ENCODE results near the gene PPM1M. TPM values are rescaled to one million over a fixed set of nuclear protein-coding genes. Genes with fewer than 3 reads are reported as not detected.
A peak's percentile ranks its signal among the peaks of the same experiment; 100 is the strongest.

The PPM1M gene
- polyA plus RNA-seq, 3 donors from 2014 or later, result 57.1 to 83.6 (median 66.8) TPM

- Mint-ChIP-seq H3K4me1 (peaks cover 39 to 43% of the 10 kb centered on the region in 2 donors), H3K36me3 (peaks cover 2 to 9% (median 6%) of the 10 kb centered on the region in 3 donors), H3K9me3 (no peaks in the 10 kb centered on the region), H3K27me3 (ENCODE audit: low read depth in 3 of 3) (peaks cover 0 to 5% (median 1%) of the 10 kb centered on the region in 3 donors), H3K4me3 (peak overlapping the region in 3 of 5 donors; percentile 27 to 38 (median 33)), H3K27ac (peak overlapping the region in 3 of 6 donors; percentile 24 to 56 (median 40))
- DNase-seq, result peak; percentile 71 to 78 (median 76)
These were observed 25.1 kb upstream of the PPM1M start for GRCh38 chr3:52220380-52221026.

- Mint-ChIP-seq H3K4me3 (no peak overlapping the region), H3K27ac (no peak overlapping the region), H3K4me1 (peaks cover 39 to 43% of the 10 kb centered on the region in 2 donors), H3K27me3 (ENCODE audit: low read depth in 3 of 3) (peaks cover 0 to 5% (median 1%) of the 10 kb centered on the region in 3 donors), H3K9me3 (no peaks in the 10 kb centered on the region), H3K36me3 (peaks cover 0 to 7% (median 4%) of the 10 kb centered on the region in 3 donors)
- no peak for DNase-seq
These were observed 24.4 kb upstream of the PPM1M start for GRCh38 chr3:52221141-52221562.

- no peak overlapping the region for H3K4me3 Mint-ChIP-seq
- peaks cover 35 to 39% of the 10 kb centered on the region in 2 donors for H3K4me1 Mint-ChIP-seq
- peaks cover 0 to 4% (median 3%) of the 10 kb centered on the region in 3 donors for H3K36me3 Mint-ChIP-seq
- no peaks in the 10 kb centered on the region for H3K9me3 Mint-ChIP-seq
- no peak overlapping the region for H3K27ac Mint-ChIP-seq
- H3K27me3 Mint-ChIP-seq (ENCODE audit: low read depth in 3 of 3), result peaks cover 0 to 5% (median 1%) of the 10 kb centered on the region in 3 donors
- DNase-seq, result no peak
These were observed 23.8 kb upstream of the PPM1M start for GRCh38 chr3:52221563-52222318.

- H3K4me3 Mint-ChIP-seq, result no peak overlapping the region
- no peak overlapping the region for H3K27ac Mint-ChIP-seq
These were observed 23.0 kb upstream of the PPM1M start for GRCh38 chr3:52222319-52223221.

GRCh38 chr3:52223449-52224408, 21.8 kb upstream of the PPM1M start:
- Mint-ChIP-seq H3K9me3 (no peaks in the 10 kb centered on the region), H3K27me3 (ENCODE audit: low read depth in 3 of 3) (peaks cover 0 to 2% (median 1%) of the 10 kb centered on the region in 3 donors), H3K4me3 (no peak overlapping the region), H3K27ac (peak overlapping the region in 1 of 6 donors; percentile 11), H3K36me3 (peaks cover 0 to 3% (median 0%) of the 10 kb centered on the region in 3 donors), H3K4me1 (peaks cover 15 to 20% of the 10 kb centered on the region in 2 donors)
- no peak for DNase-seq

More at GRCh38 chr3:52222319-52223221, 23.0 kb upstream of the PPM1M start:
- peaks cover 0 to 2% (median 1%) of the 10 kb centered on the region in 3 donors for H3K27me3 Mint-ChIP-seq (ENCODE audit: low read depth in 3 of 3)
- no peak for DNase-seq
- no peaks in the 10 kb centered on the region for H3K36me3 Mint-ChIP-seq
- no peaks in the 10 kb centered on the region for H3K9me3 Mint-ChIP-seq
- peaks cover 26 to 31% of the 10 kb centered on the region in 2 donors for H3K4me1 Mint-ChIP-seq

GRCh38 chr3:52225452-52226228, 19.9 kb upstream of the PPM1M start, which contains the start of gene TLR9:
TSS of gene TLR9 (minus strand) at chr3:52225645. CDS start at chr3:52225529, 116 bp downstream.
- Mint-ChIP-seq H3K9me3 (no peaks in the 10 kb centered on the region), H3K36me3 (peaks cover 0 to 3% (median 0%) of the 10 kb centered on the region in 3 donors), H3K27me3 (ENCODE audit: low read depth in 3 of 3) (peaks cover 0 to 1% (median 0%) of the 10 kb centered on the region in 3 donors), H3K4me1 (peaks cover 1 to 3% of the 10 kb centered on the region in 2 donors), H3K27ac (peak within 1 kb of the TSS in 5 of 6 donors; percentile 21 to 65 (median 45)), H3K4me3 (no peak within 1 kb of the TSS)
- no peak for DNase-seq

- DNase-seq, result no peak
These were observed 19.2 kb upstream of the PPM1M start for GRCh38 chr3:52226229-52226817.

GRCh38 chr3:52227117-52227516, 18.4 kb upstream of the PPM1M start:
- no peak for DNase-seq
- Mint-ChIP-seq H3K4me3 (no peak overlapping the region), H3K4me1 (peaks cover 6% of the 10 kb centered on the region in 2 donors), H3K27ac (peak overlapping the region in 5 of 6 donors; percentile 23 to 51 (median 34)), H3K27me3 (ENCODE audit: low read depth in 3 of 3) (peaks cover 0 to 1% (median 0%) of the 10 kb centered on the region in 3 donors), H3K36me3 (peaks cover 0 to 8% (median 0%) of the 10 kb centered on the region in 3 donors), H3K9me3 (no peaks in the 10 kb centered on the region)

More at GRCh38 chr3:52226229-52226817, 19.2 kb upstream of the PPM1M start:
- Mint-ChIP-seq H3K9me3 (no peaks in the 10 kb centered on the region), H3K27ac (peak overlapping the region in 4 of 6 donors; percentile 23 to 65 (median 48)), H3K4me1 (peaks cover 0 to 2% of the 10 kb centered on the region in 2 donors), H3K27me3 (ENCODE audit: low read depth in 3 of 3) (peaks cover 0 to 1% (median 0%) of the 10 kb centered on the region in 3 donors), H3K4me3 (no peak overlapping the region), H3K36me3 (peaks cover 0 to 3% (median 0%) of the 10 kb centered on the region in 3 donors)

- no peaks in the 10 kb centered on the region for H3K9me3 Mint-ChIP-seq
- peak overlapping the region in 2 of 6 donors; percentile 24 to 55 for H3K27ac Mint-ChIP-seq
- H3K36me3 Mint-ChIP-seq, result peaks cover 0 to 8% (median 0%) of the 10 kb centered on the region in 3 donors
- no peak for DNase-seq
- peaks cover 0 to 1% (median 0%) of the 10 kb centered on the region in 3 donors for H3K27me3 Mint-ChIP-seq (ENCODE audit: low read depth in 3 of 3)
- H3K4me3 Mint-ChIP-seq, result no peak overlapping the region
- H3K4me1 Mint-ChIP-seq, result peaks cover 6 to 8% of the 10 kb centered on the region in 2 donors
These were observed 17.8 kb upstream of the PPM1M start for GRCh38 chr3:52227766-52228165.

GRCh38 chr3:52228266-52228665, 17.3 kb upstream of the PPM1M start:
- no peak overlapping the region for H3K27ac Mint-ChIP-seq
- no peaks in the 10 kb centered on the region for H3K9me3 Mint-ChIP-seq
- DNase-seq, result no peak
- H3K4me3 Mint-ChIP-seq, result no peak overlapping the region
- peaks cover 0 to 8% (median 0%) of the 10 kb centered on the region in 3 donors for H3K36me3 Mint-ChIP-seq
- H3K27me3 Mint-ChIP-seq (ENCODE audit: low read depth in 3 of 3), result peaks cover 0 to 1% (median 0%) of the 10 kb centered on the region in 3 donors
- H3K4me1 Mint-ChIP-seq, result peaks cover 7 to 8% of the 10 kb centered on the region in 2 donors

GRCh38 chr3:52228751-52229291, 16.7 kb upstream of the PPM1M start:
- DNase-seq, result no peak
- no peaks in the 10 kb centered on the region for H3K9me3 Mint-ChIP-seq
- peaks cover 0 to 8% (median 0%) of the 10 kb centered on the region in 3 donors for H3K36me3 Mint-ChIP-seq
- no peaks in the 10 kb centered on the region for H3K27me3 Mint-ChIP-seq (ENCODE audit: low read depth in 3 of 3)
- peaks cover 9 to 12% of the 10 kb centered on the region in 2 donors for H3K4me1 Mint-ChIP-seq
- H3K27ac Mint-ChIP-seq, result no peak overlapping the region
- no peak overlapping the region for H3K4me3 Mint-ChIP-seq

Data from immature natural killer cell (primary cell).